Activated CD8-positive, alpha-beta memory T cell treated with anti-CD3 and anti-CD28 coated beads, Interleukin-2, amount 50 U/mL, for 1 hour (primary cell): Measurements from ENCODE around the gene C1RL.
"Not testable (repeated sequence)": the region's sequence is repeated elsewhere in the genome, so short reads cannot be mapped to it uniquely, and the experiment has no call there.

Source experiments
- DNase-seq: peaks from one replicate; pipeline ENCODE4 v3.0.0-alpha.2; 2020; ENCODE audit errors: extremely low read depth

The C1RL gene

GRCh38 chr12:7064516-7064915, 44.5 kb downstream of the C1RL start:
- no peak for DNase-seq

- DNase-seq, result no peak
Measured at GRCh38 chr12:7061596-7061995, 47.4 kb downstream of the C1RL start.

GRCh38 chr12:7061138-7061537, 47.9 kb downstream of the C1RL start:
- DNase-seq, result no peak

GRCh38 chr12:7060353-7060954, 48.6 kb downstream of the C1RL start, which contains the start of gene C1S:
C1S (plus strand) TSS chr12:7060718; CDS start chr12:7061913, 1,195 bp downstream.
- no peak for DNase-seq

- DNase-seq, result no peak
Measured at GRCh38 chr12:7059780-7060179, 49.2 kb downstream of the C1RL start.

GRCh38 chr12:7058850-7059395, 50.1 kb downstream of the C1RL start:
- no peak for DNase-seq

GRCh38 chr12:7058163-7058845, 50.7 kb downstream of the C1RL start:
- no peak for DNase-seq

- DNase-seq, result not testable (repeated sequence)
Measured at GRCh38 chr12:7055736-7056135, 53.3 kb downstream of the C1RL start.

GRCh38 chr12:7054925-7055324, 54.1 kb downstream of the C1RL start:
- DNase-seq, result no peak

GRCh38 chr12:7049973-7050372, 59.0 kb downstream of the C1RL start:
- DNase-seq, result not testable (repeated sequence)

- not testable (repeated sequence) for DNase-seq
Measured at GRCh38 chr12:7049445-7049951, 59.5 kb downstream of the C1RL start.

GRCh38 chr12:7047306-7047705, 61.7 kb downstream of the C1RL start:
- DNase-seq, result no peak

- DNase-seq, result no peak
Measured at GRCh38 chr12:7046383-7047105, 62.5 kb downstream of the C1RL start.

- DNase-seq, result no peak
Measured at GRCh38 chr12:7045913-7046312, 63.1 kb downstream of the C1RL start.
